Measurements from ENCODE around the gene PPL.

- TF ChIP-seq CTCF (IDR thresholded peaks at IDR 0.05 in 4 of 5, conservative IDR thresholded peaks at IDR 0.05 in 1 of 5) (no peak), POLR2A (IDR thresholded peaks at IDR 0.05) (no peak)
These were observed 57.9 kb downstream of the PPL start for GRCh38 chr16:4879049-4879448.

Measured in gastrocnemius medialis (tissue), 4 donors.